HG03039 (cell line): ENCODE measurements around the gene NAP1L4.
A peak's percentile ranks its signal among the peaks of the same experiment; 100 is the strongest.

Experiments
- ATAC-seq: cut with Tn5 transposase; IDR thresholded peaks from one replicate; pipeline ENCODE4 v1.9.1; 2021; ENCODE audit warnings: mild to moderate bottlenecking, moderate library complexity; ENCODE audit not compliant: unreplicated experiment

NAP1L4 gene

DNA sequence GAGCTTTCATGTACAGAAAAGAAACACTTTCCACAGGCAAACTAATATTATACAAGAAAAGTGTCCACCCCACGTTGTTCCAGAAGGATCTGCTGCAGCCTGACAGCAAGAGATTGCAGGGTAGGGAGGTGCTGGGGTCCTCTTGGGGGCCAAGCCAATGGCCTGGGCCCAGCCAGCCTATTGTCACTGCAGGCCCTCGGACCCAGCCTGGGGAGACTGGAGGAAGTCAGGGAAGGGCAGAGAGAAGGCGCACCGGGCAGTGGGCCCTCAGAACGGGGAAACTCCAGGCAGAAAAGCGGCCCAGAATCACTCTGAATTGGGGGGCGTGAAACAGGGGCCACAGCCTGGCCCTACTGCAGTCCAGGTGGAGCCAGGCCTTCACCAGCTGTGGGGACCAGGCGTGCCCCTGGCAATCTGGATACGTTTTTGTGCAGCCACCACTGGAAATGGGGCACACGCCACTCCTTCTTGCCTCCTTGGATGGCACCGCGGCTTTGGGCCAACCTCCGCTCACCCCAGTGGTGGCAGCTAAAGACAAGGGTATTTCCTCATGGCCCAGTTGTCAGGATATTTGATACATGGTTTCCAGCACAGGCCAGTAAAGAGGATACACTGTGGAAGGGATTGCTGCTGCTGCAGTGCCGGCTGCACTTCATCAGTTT is 3.9 kb upstream of the NAP1L4 start:
- no peak for ATAC-seq

DNA sequence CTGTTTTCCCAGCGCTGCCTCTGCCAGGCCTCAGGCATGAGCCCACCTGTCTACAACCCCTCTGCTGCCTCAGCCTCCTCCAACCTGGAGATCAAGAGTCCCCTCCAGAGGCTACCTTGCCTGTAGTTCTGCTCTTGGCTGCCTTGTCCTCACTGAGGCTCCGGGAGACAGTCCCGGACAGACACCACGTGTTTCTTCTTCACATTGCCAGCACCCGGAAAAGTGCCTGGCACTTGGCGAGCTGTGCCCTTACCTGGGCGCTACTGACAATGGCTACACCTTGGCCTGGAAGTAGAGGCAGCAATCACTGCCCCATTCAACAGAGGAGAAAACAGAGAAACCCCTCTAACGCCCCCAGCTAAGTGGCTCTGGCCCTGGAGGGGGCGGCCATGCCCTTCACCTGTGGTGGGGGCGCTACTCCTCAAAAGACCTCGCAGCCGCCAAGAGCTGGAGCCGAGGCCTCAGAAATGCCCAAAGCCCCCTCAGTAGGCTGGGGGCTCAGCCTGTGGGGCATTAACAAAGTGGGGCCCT is 3.0 kb upstream of the NAP1L4 start:
- no peak for ATAC-seq

DNA sequence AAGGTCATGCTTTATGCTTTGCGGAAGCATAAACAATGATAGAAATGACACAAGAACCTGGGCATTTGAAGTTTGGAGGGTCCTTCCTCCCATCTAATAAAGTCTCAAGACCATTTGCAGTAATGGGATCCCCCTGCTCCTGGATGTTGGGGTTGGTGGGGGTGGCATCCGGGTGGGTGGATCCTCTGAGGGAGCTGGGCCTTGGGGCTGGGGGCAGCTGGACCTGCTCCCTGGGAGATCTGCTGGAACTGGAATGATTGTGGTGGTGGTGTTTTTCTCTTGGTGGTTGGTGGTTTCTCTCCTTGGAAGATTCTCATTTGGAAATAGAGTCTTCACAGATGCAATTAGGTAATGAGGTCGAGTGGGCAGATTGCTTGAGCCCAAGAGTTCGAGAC is 2.2 kb upstream of the NAP1L4 start:
- ATAC-seq, result no peak

DNA sequence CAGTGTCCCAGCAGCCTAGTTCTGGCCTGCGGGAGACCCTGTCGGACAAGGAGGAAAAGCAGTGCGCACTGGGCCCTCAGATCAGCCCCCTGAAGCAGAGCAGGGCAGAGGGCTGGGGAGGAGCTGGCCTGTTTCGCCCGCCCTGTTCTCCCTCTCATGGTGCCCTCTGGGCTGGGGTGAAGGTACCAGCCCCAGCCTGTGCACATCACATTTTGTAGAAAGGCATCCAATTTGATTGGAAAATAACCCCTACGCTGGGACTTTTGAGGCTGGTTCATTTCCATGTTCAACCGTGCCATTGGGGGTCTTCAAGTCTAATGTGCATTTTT is 832 bp upstream of the NAP1L4 start:
- ATAC-seq, result no peak

DNA sequence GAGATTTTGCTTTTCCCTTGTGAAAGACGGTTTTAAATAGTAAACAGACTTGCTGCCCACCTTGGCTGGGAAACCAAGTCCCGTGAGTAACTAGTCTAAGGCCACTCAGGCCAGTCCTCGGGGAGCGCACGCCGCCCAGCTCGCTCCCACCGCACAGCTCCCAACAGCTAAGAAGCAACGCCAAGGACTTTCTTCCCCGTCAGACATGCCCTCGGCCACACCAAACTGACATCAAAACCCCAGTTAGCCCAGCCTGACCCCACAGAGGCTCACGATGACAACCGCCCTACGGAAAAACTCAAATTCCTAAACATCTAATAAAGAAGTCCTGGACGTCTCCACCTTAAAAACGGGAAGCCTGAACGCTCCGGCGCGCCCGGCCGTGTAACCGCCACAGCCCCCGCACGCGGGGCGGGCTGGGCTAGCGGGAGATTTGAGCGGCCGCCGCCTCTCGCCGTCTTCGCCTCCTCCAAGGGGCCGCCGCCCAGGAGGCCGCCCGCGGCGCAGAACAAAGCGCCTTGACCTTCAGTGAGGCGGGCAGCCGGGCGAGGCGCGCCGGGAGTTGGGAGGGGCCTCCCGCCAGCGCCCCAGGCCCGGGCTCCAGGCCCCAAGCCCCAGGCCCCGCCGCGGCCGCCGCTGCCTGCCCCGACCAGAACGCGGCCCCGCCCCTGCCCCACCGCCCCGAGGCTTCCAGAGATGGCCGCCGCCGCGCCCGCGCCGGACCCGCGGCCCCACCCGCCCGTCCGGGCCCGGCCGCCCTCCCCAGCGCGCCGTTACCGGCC is 486 bp downstream of the NAP1L4 start:
- peak; percentile 28 for ATAC-seq

DNA sequence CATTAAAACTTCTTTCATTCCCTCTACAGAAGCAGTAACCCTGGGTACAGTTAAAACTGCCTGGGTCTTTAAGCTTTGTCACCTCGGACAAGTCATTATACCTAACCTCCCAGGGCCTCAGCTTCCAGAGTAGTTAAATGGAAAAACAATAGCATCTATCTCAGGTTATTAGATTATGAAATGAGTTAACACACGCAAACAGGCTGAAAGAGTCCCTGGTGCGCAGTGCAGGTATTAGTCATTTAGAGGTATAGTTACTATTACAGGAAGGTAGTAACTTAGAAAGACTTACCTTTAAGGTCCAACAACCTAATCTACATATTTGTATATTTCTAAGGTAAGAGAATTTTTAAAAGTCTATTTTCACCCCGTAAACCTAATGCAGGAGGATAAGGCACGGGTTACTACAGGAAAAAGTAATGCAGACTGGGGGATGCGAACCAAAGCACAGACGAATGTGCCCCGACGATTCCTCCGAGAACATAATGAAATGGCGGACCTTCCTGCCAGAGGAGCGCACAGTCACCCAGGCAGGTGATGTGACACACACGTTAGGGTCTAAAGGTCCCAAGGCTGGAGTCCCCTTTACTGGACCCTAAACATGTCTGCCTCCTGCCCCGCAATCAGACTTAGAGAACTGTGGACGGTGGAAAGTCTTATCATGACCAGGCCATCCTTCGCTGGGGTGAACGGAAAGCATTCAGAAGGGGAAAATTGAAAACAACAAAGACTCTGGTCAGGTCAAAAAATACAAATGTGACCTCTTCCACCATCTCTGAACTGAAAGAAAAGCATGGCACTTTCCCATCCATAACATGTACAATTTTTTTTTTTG is 1.3 kb downstream of the NAP1L4 start:
- ATAC-seq, result no peak

DNA sequence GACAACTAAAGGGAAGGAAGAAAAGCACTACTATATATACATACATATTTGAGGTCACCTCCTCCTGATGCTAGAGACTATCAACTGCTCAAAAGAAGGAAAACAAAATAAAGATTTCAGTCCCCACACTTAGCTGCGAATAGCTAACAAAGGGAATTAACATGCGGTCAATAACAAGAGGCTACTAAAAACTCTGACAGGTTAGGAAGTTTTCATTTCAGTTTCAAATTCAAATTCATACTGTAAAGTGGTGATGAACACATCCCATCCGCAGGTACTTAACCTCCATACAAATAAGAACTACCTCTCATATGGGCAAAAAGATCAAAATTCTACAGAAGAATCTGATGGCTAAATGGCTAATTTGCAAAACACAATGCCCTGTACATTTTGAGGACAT is 2.6 kb downstream of the NAP1L4 start:
- ATAC-seq, result no peak

DNA sequence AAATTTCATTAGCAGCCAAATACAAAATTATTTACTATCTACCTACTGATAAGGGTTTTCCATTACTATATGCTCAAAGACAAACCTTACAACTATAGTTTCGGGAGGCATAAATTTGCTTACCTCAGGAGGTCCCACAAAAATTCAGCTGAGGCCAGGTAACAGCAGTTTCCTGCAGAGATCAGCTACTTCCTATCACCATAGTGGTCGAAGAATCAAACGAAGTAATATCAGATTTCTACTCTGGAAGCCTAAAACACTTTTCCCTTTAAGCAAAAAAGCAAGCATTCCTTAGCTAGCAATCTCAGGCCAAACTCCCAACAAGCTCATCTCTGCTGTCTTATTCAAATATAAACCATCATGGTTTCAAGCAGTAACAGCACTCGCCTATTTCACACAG is 3.1 kb downstream of the NAP1L4 start:
- ATAC-seq, result no peak

DNA sequence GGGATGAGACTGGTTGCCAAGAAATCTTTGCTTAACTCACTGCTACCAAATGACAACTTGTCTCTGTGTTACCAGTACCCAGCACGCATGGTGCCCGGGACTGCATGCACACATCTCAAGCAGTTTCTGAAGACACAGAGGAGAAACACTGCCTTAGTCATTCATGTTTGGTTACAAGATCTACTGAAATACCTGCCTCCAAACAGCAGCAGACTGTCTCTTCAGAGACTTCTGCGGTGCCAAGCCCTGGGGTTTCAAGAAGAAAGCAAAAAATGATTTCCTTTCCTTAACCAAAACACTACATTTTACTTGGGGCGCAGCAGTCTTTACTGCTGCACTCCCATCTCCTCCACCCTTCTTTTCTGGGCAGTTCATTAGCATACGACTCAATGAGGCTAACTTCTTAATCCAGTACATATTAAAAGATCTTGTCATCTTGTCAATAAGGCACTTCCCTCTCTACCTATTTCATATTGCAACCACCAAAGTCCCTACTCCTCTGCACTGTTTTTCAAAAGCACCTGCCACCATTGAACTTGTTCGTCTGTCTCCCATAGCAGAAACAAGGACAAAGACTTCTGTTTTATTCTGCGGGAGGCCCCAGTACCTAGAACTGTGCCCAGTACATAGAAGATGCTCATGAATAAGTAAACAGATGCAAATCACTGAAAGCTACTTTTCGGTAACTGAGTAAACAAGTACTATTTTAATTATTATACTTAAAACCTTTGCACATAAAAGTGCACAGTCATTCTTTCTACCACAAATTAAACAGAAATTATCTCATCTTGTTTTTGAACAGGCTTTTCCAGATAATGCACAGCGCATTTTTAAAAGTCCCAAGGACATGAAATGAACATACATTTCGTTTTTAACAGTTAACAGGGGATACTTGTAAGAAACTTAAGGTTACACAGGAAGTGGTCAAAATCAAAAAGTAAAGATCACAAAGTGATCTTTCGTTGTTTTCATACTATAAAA is 4.0 kb downstream of the NAP1L4 start:
- ATAC-seq, result no peak

DNA sequence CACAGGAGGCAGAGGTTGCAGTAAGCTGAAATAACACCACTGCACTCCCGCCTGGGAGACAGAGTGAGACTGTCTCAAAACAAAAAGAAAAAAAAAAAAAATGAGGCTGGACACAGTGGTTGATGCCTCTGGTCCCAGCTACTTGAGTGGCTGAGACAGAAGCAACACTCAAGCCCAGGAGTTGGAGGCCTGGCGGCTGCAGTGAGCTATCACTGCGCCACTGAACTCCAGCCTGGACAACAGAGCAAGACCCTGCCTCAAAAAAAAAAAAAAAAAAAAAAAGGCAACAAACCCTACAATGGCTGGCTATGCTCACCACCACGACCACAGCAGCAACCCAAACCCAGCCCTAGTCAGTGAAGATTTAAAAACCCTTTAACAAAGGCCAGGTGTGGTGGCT is 8.2 kb downstream of the NAP1L4 start:
- ATAC-seq, result no peak

DNA sequence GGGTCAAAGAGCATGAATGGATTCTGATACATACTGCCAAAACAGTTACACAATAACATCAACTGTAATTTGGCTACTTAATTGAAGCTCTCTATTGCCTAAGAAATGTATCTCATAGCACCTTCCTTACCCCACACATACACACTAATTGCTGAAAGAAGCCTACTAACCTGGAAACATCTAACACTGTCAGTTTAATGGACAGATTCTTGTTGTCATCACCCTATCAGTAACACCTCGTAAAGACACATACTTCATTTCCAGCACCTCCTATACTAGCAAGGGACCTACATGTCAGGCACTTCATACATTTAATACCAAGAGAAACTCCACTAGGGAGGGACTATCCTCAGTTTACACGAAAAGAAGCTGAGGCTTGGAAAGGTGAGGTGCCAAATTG is 9.9 kb downstream of the NAP1L4 start:
- no peak for ATAC-seq

DNA sequence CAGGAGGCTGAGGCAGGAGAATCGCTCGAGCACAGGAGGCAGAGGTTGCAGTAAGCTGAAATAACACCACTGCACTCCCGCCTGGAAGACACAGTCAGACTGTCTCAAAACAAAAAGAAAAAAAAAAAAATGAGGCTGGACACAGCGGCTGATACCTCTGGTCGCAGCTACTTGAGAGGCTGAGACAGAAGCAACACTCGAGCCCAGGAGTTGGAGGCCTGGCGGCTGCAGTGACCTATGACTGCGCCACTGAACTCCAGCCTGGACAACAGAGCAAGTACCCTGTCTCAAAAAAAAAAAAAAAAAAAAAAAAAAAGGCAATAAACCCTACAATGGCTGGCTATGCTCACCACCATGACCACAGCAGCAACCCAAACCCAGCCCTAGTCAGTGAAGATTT is 11.0 kb downstream of the NAP1L4 start:
- no peak for ATAC-seq

DNA sequence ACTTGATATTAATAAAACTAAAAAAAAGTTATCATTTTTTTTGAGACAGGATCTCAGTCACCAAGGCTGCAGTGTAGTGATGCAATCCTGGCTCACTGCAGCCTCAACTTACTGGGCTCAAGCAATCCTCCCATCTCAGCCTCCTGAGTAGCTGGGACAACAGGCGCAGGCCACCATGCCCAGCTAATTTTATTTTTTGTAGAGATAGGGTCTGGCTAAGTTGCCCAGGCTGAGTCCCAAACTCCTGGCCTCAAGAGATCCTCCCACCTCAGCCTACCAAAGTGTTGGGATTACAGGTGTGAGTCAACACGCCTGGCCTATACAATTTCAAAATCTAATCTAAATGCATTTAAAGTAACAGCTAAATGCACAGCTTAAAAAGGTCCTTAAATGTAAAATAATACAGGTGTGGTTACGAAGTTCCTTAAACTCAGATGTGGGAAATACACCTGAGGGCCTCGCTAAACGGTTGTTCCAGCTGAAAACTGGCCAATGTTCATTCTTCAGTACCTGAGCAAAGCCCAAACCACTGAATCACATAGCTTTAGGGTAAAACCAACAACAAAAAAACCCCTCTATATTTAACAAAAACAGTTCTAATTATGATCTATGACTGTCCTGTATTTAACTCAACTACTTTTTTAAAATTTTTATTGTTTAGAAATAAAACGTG is 11.8 kb downstream of the NAP1L4 start:
- ATAC-seq, result no peak

DNA sequence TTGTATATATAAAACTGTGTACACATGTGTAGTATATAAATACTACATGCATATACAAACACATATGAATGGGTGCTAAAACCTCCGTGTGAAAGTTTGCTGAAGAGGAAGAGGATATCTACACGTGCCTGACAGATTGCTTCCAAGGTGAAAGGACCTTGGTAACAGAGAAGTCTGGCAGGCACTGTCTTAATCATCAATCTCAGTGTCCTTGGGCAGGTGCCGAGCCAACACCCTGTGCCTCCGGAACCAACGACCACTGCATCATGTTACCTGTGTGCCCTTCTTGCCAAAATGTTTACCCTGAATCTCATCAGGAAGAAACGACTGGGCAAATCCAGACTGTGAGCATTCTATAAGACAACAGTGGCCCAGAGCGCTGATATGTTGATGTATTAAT is 15.0 kb downstream of the NAP1L4 start:
- ATAC-seq, result no peak

DNA sequence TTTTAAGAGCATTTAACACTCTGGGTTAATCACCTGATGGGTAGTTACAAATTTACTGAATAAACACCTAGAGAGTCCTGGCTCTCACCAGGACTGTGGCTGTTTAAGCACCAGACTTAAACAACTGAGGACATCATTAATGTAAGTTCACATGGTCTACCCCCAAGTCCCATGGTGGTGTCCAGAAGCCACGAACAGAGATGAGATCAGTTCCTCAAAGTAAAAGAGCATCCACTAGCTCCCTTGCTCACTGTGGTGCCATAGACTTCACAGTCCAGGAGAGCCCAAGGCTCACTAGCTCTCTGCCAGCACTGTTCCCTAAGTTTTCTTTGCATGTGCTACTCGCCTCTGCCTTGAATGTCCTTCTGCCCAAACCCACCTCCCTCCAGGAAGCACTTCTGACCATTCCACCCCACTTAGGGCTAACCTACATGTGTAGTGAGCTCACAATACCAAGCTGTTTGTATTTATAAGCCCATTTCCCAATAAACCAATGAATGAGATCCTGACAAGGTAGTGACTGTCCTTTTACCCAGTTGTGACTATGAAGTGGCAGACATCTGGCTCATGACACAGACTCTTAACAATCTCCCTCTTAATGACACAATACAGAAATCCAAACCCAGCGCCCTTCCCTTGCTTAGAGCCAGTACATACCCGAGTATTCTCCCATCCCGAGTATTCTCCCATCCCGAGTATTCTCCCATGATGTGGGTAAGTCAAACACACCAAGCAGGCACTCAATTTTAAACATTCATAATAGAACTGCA is 15.7 kb downstream of the NAP1L4 start:
- ATAC-seq, result no peak

DNA sequence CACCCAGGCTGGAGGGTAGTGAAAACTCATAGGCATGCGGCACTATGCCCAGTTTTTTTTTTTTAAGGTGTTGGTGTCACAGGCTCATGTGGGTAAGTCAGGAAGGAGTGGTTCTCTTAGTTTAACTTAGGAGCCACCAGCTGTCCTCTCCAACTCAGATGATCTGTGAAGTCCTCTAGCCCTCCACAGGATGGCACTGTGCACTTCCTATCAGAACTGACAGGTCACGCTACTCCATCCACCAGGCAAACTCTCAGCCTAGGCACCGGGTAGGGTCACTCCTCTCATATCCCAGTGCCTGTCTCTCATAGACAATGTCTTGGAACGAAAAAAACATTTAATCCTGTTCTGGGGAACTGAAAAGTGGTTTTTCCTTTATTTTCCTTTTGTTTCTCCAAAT is 16.5 kb downstream of the NAP1L4 start:
- no peak for ATAC-seq

DNA sequence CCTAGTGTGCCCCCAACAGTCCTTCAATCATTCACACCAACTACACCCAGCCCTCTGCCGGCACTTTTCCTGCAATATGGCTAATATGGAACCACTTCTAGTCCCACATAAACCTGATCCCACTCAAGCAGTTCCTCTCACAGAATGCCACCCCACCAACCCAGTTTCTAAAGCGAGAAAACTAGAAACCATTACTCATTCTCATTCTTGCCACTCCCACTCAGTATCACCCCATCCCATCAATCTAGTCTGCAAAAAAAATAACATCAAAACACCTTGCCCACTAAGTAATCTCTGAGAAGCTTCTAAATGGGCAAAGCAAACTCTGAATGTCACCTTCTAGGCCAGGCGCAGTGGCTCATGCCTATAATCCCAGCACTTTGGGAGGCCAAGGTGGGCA is 17.9 kb downstream of the NAP1L4 start:
- no peak for ATAC-seq

DNA sequence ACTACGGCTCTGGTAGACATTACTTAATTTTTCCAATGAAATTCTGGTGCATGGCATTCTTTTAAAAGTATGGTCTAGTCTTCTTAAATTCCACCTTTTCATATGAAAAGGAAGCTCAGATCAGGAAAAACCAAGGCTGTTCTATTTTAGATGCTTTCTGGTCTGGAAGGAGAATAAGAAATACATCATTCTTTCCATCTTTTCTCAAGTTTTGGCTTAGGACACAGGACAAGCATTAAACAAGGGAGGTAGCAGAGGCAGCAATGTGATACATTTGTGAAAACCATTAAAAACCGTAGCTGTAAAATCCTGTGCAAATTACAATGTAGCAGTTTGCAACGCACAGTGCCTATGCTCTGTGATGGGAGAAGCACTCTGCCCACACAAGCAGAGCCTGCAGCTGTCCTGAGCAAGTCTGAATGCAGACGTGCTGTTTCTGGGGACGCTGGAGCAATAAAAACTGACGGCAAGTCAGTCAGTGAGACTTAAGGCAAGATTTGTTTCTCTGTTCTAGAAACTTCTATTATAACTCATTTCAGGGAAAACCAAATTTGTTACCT is 23.7 kb downstream of the NAP1L4 start:
- ATAC-seq, result no peak

DNA sequence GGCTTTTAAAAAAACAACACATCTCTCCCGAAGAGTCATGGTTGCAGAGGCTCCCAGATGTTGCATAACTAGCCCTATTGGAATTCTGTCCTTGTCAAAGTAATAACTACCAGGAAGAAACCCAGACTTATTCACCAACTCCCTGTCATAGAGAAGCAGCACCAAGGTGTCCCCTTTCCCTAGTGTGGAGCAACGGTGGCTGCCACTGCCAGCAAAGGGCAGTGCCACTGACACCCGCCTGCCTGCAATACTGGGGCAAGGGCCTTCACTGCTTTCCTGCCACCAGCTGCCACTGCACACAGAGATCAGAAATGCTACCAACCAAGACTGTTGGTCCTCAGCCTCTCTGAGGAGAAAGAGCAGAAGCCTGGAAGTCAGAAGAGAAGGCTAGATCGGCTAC is 27.3 kb downstream of the NAP1L4 start:
- no peak for ATAC-seq
